Ishikawa (cell line): ENCODE results near the gene CFAP52.

Experiments used
- CEBPB ChIP-seq: IDR thresholded peaks from 2 replicates; pipeline ENCODE4 v1.6.1; 2012
- CREB1 ChIP-seq: IDR thresholded peaks from 2 replicates; pipeline ENCODE4 v1.6.1; 2012; ENCODE audit warnings: low read depth
- EGR1 ChIP-seq: IDR thresholded peaks from 2 replicates; pipeline ENCODE4 v1.6.1; 2012
- EP300 ChIP-seq: IDR thresholded peaks from 2 replicates; pipeline ENCODE4 v1.6.1; 2012; ENCODE audit warnings: borderline replicate concordance
- FOXM1 ChIP-seq: IDR thresholded peaks from 2 replicates; pipeline ENCODE4 v1.6.1; 2012; ENCODE audit warnings: low read depth, borderline replicate concordance
- MAX ChIP-seq: IDR thresholded peaks from 2 replicates; pipeline ENCODE4 v1.6.1; 2012
- NFIC ChIP-seq: IDR thresholded peaks from 2 replicates; pipeline ENCODE4 v1.6.1; 2012
- RAD21 ChIP-seq: IDR thresholded peaks from 2 replicates; pipeline ENCODE4 v1.6.1; 2012; ENCODE audit warnings: low read depth
- REST ChIP-seq: IDR thresholded peaks from 2 replicates; pipeline ENCODE4 v1.6.1; 2012; ENCODE audit warnings: low read depth, mild to moderate bottlenecking
- TAF1 ChIP-seq: IDR thresholded peaks from 2 replicates; pipeline ENCODE4 v1.6.1; 2012; ENCODE audit warnings: low read depth, mild to moderate bottlenecking
- TCF12 ChIP-seq: IDR thresholded peaks from 2 replicates; pipeline ENCODE4 v1.6.1; 2012; ENCODE audit warnings: low read depth
- TEAD4 ChIP-seq: IDR thresholded peaks from 2 replicates; pipeline ENCODE4 v1.6.1; 2012
- USF1 ChIP-seq: IDR thresholded peaks from 2 replicates; pipeline ENCODE4 v1.6.1; 2012
- YY1 ChIP-seq: IDR thresholded peaks from 2 replicates; pipeline ENCODE4 v1.6.1; 2012; ENCODE audit warnings: low read depth
- ZBTB7A ChIP-seq: IDR thresholded peaks from 2 replicates; pipeline ENCODE4 v1.6.1; 2012; ENCODE audit warnings: low read depth

The CFAP52 gene

GRCh38 chr17:9635340-9635739, 58.9 kb downstream of the CFAP52 start:
- TF ChIP-seq MAX (no peak), EP300 (no peak), CREB1 (no peak), REST (no peak), ZBTB7A (no peak), NFIC (no peak)

- TF ChIP-seq NFIC (no peak), TEAD4 (no peak), REST (no peak), YY1 (no peak), TAF1 (no peak), EP300 (no peak), TCF12 (no peak), RAD21 (no peak), FOXM1 (no peak), EGR1 (no peak), CREB1 (no peak), MAX (no peak), USF1 (no peak), CEBPB (no peak), ZBTB7A (no peak)
These were observed 60.1 kb downstream of the CFAP52 start for GRCh38 chr17:9636501-9636900.

GRCh38 chr17:9643611-9644010, 67.2 kb downstream of the CFAP52 start:
- TF ChIP-seq MAX (no peak), YY1 (no peak), TCF12 (no peak), RAD21 (no peak), EP300 (no peak), EGR1 (no peak), CREB1 (no peak), REST (no peak), TEAD4 (no peak), ZBTB7A (no peak), CEBPB (no peak), TAF1 (no peak), FOXM1 (no peak), USF1 (no peak), NFIC (no peak)

- TF ChIP-seq TAF1, result 0 out of 2 replicates have a peak, but pooled peaks have one; percentile 49
- peak; percentile 52; the same call in 1 of the 2 replicates for TF ChIP-seq ZBTB7A
- TF ChIP-seq NFIC, result no peak
- TF ChIP-seq MAX, result peak; percentile 84
- TF ChIP-seq USF1, result no peak; the same call in none of the 2 replicates
- TF ChIP-seq EGR1, result peak; percentile 70; the same call in 1 of the 2 replicates
- no peak for TF ChIP-seq EP300
- peak; percentile 41; the same call in 1 of the 2 replicates for TF ChIP-seq TCF12
- TF ChIP-seq TEAD4, result no peak; the same call in 1 of the 2 replicates
These were observed 68.7 kb downstream of the CFAP52 start, which contains the start of gene USP43 for GRCh38 chr17:9644910-9645751. USP43 (plus strand) TSS chr17:9645517; CDS start chr17:9645633, 116 bp downstream.
